SK-MEL-5 (cell line): ENCODE results near the gene SMIM15. TPM values are rescaled to one million over a fixed set of nuclear protein-coding genes. Genes with fewer than 3 reads are reported as not detected.

ENCODE experiments used
- DNase-seq: peaks from one replicate; pipeline ENCODE4 v3.0.0-alpha.2; 2016; ENCODE audit warnings: low read depth, low spot score
- in situ Hi-C: cut with HindIII; loops from 2 replicates; pipeline ENCODE4 v1.10.0; 2016; ENCODE audit warnings: low sequenced_read_pairs, high pct_unique_total_duplicates, low pct_unique_long_range_greater_than_20kb
- total RNA-seq: library from RNA; depleted of rRNA; stranded (reverse); fragments of >200 nt; shearing (Covaris generic); gene quantifications from 2 replicates; pipeline ENCODE4 v1.2.3, GENCODE V29; 2014

SMIM15 gene
- total RNA-seq, 1 experiment from 2014 or later: 54.2 TPM

GRCh38 chr5:61167382-61167781 lies 5.1 kb upstream of the SMIM15 start:
- in situ Hi-C loops: no loop called here
- peak; percentile 56 for DNase-seq

DNA sequence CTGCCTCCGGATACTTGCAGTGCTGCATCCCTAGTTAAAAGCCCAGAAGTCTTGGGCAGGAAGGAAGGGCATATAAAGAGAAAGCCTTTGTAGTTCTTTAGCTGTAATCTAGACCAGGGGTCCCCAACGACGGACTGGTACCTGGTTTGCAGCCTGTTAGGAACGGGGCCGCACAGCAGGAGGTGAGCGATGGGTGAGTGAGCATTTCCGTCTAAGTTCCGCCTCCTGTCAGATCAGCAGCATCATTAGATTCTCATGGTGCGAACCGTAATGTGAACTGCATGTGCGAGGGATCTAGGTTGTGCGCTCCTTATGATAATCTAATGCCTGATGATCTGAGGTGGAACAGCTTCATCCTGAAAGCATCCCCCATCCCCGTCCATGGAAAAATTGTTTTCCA lies 1.6 kb upstream of the SMIM15 start:
- no peak for DNase-seq
- in situ Hi-C loops: no loop called here

DNA sequence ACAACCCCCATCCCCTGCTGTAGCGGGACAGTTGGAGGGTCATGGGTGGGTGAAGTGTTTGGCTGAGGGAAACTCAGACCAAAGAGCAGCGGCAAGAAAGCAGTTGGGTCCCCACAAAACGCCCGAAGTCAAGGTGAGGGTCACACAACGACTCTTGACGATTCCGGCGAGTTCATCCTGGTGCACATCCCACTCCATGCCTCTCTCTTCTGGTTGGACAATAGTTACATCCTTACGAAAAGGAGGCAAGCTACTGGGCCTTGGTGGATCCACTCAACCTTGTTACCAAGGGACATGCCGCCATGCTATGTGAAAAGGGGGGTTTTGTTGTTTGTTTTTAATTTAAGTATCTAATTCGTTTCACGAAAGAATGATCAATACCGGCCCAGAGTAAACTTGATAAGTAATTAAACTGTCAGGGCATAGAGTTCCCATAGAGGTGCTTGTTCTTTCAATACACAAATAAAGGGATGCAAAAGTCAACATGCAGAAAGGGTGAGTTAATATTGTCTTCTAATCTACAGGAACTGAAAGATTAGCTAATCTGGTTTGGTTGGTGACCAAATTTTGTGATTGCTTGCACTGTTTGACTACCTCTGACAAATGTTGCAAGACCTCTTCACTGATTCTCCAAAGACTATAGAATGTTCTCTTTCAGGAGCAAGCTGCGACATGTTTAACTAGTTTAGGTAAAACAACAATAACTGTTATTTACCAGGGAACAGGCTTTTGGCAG lies 732 bp upstream of the SMIM15 start:
- DNase-seq: peak; percentile 41
- in situ Hi-C loops: no loop called here

DNA sequence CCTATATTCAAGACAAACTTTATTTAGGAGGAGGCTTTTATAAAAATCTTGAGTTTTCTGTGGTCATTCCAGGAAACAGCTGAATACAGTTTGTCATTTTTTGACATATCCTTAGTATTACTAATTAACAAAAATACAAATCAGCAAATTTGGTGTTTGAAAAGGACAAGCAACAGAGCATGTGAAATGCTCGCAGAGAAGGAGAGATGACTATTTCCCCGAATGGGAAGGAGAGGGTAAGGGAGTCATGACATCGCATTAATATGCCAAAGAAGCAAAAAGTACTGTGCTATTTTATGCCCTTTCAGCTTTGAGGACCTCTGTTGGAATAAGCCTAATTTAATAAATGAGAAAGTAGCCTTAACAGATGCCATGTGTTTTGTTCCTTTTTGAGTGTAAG lies 1.8 kb downstream of the SMIM15 start:
- DNase-seq: no peak
- in situ Hi-C loops: no loop called here

GRCh38 chr5:61159836-61160235 lies 2.4 kb downstream of the SMIM15 start:
- in situ Hi-C loops: no loop called here

DNA sequence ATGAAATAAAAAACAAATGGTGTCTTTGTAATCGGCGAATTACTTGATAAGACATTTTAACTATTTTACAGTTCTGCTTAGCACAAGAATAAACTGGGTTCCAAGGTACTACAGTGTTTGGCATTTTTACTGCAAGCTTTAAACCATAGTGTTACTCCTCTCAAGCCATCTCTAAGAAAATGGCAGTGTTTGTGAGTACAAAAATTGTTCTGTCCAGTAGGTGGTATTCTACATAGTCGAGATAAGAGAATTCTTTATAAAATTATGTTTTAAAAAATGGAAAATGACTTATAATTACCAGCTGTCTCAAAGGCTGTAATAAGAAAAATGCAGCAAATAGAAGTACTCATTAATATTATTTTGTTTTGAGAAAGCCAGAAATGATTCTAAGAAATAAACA lies 3.2 kb downstream of the SMIM15 start:
- in situ Hi-C loops: no loop called here
- DNase-seq: no peak

More at GRCh38 chr5:61159836-61160235, 2.4 kb downstream of the SMIM15 start:
- DNase-seq: no peak

- in situ Hi-C loops: no loop called here
- peak; percentile 46 for DNase-seq
Measured at GRCh38 chr5:61151893-61152292, 10.4 kb downstream of the SMIM15 start.

- in situ Hi-C loops: no loop called here
- no peak for DNase-seq
Measured at GRCh38 chr5:61148515-61148914, 13.8 kb downstream of the SMIM15 start.

GRCh38 chr5:61142811-61143210 lies 19.5 kb downstream of the SMIM15 start:
- in situ Hi-C loops: no loop called here
- no peak for DNase-seq

DNA sequence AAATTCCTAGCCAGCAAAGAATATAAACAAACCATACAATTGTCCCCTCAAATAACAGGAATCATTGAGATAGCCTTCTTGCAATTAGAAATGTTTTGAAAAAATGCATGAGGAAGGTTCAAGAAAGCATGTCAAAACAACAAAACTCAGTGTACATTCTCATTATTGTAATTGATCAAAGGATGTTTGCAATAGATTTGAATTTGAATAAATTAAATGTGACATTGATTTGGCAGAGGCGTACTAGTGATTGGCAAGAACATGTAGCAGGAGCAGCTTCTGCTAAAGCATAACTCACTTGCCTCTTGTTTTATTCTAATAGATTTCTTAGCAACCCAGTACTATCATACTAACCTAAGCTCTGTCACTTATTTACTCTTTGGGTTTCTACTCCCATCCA lies 19.9 kb downstream of the SMIM15 start:
- DNase-seq: no peak
- in situ Hi-C loops: no loop called here

- DNase-seq: no peak
- in situ Hi-C loops: no loop called here
Measured at GRCh38 chr5:61141801-61142200, 20.5 kb downstream of the SMIM15 start.

GRCh38 chr5:61139931-61140330 lies 22.3 kb downstream of the SMIM15 start:
- in situ Hi-C loops: no loop called here
- no peak for DNase-seq

DNA sequence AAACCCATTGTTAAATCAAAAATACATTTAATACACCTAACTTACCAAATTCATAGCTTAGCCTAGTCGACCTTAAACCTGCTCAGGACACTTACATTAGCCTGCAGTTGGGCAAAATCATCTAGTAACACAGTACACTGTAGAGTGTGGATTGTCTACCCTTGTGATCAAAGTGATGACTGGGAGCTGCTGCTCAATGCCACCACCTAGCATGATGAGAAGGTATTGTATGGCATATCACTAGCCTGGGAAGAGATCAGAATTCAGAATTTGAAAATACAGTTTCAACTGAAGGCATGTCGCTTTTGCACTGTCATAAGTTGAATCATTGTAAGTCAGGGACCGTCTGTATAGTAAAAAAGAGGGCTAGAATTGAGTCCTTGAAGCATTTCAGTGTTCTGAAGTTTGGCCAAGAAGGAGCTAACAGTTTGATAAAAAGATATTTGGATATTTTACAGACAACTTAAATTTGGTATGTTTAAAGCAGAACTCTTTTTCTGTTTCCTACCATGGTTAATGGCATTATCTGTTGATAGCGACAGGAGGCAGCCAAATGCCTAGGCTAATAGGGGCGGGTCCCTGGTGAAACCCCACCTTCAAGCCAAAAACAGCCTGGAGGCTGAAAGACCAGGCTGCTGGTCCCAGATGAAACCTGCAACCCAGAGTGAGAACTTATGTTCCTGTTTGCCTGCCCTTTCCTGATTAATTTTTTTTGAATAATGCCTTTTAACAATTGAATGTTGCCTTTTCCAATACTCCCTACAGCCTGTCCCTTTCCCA lies 23.0 kb downstream of the SMIM15 start:
- peak; percentile 52 for DNase-seq
- in situ Hi-C loops: no loop called here

DNA sequence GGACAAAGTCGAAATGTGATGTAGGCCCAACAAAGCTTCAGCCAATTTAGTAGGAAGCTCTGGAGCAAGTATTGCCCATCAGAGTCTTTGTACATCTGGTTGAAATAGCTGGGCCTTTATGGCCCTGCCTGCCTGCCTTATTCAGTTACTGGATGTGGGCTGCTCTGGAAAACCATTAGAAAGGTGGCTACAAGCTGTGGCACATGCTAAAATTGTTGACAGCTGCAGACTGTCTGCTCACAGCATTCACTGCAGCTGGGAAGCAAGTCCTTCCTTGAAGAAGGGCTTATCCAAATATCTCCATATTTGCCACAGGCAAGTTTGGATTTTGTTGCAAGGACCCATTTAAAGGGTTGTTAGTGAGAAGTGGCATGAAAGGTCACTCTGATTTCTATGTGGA lies 24.4 kb downstream of the SMIM15 start:
- in situ Hi-C loops: no loop called here

GRCh38 chr5:61132559-61132958 lies 29.7 kb downstream of the SMIM15 start:
- in situ Hi-C loops: no loop called here
- no peak for DNase-seq

More for the DNA sequence above, 24.4 kb downstream of the SMIM15 start:
- no peak for DNase-seq

DNA sequence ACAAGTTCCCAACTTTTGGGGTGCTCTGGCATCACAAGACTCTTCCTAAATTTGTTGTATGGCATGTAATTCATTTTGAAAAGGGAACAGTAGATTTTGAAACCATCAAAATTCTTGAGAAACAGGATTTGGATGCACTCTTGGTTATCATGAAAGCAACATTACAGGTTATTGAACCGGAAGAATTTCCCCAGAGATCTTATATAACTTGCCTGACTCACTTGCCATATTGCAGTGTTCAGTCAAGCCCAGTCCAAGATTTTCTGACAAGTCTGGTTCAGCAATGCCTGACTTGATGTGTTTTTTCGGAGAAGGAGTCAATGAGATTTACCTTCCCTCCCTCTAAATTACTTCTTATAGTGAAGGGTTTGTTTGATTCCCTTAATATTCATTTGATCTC lies 32.0 kb downstream of the SMIM15 start:
- no peak for DNase-seq
- in situ Hi-C loops: no loop called here

- in situ Hi-C loops: no loop called here
- DNase-seq: no peak
Measured at GRCh38 chr5:61123145-61123544, 39.1 kb downstream of the SMIM15 start.

DNA sequence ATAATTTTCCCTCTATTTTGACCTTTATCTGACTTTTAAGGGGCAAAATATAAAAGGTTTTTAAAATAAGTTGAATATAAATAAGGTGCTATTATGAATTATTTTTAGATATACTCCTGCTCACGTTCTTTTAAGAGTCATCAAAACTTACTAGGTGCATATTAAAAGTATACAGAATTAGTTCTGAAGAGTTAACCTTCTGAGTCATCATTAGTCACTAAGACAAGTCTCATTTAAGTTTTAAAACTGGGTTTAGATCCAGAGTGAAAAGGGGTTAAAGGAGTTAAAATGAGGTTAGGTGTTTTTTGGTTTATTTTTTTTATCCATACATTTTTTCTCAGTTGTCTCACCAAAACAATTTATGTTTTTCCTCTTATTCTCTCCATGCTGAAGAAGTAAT lies 41.7 kb downstream of the SMIM15 start:
- DNase-seq: no peak

GRCh38 chr5:61119066-61119465 lies 43.2 kb downstream of the SMIM15 start:
- in situ Hi-C loops: no loop called here
- DNase-seq: no peak

More for the DNA sequence above, 41.7 kb downstream of the SMIM15 start:
- in situ Hi-C loops: no loop called here
